ENCODE measurements around the gene AKR1B15. TPM values are rescaled to one million over a fixed set of nuclear protein-coding genes. Genes with fewer than 3 reads are reported as not detected.

Gene AKR1B15
- total and polyA plus RNA-seq, 9 of the 15 experiments (the other 6 are each of a cell fraction or from before 2014, with no cell fraction given) = not detected

GRCh38 chr7:134593530-134594392 is 44.9 kb downstream of the AKR1B15 start (continued):
- TF ChIP-seq FOXP4 (CRISPR knock-in tag; IDR thresholded peaks at IDR 0.05; ENCODE audit: borderline replicate concordance) (no peak), ZFP91 (CRISPR knock-in tag; IDR thresholded peaks at IDR 0.05) (no peak), HDAC6 (IDR thresholded peaks at IDR 0.05; ENCODE audit: low read depth, low read length) (no peak), MLX (CRISPR knock-in tag; conservative IDR thresholded peaks at IDR 0.05) (no peak), ZFP1 (CRISPR knock-in tag; IDR thresholded peaks at IDR 0.05) (no peak), TFAP4 (CRISPR knock-in tag; IDR thresholded peaks at IDR 0.05; ENCODE audit: borderline replicate concordance) (no peak), L3MBTL2 (IDR thresholded peaks at IDR 0.05) (no peak), STAG1 (CRISPR knock-in tag; IDR thresholded peaks at IDR 0.05; ENCODE audit: borderline replicate concordance) (no peak), ZBTB33 (CRISPR knock-in tag; IDR thresholded peaks at IDR 0.05) (no peak), POLR2AphosphoS5 (IDR thresholded peaks at IDR 0.05; ENCODE audit: control insufficient read depth, insufficient read depth, low read depth, low read length) (peak; percentile 34; the same call in 1 of the 2 replicates), FOXJ2 (tag; IDR thresholded peaks at IDR 0.05) (peak; percentile 88), CBX2 (IDR thresholded peaks at IDR 0.05; ENCODE audit: insufficient read depth, low read length, poor library complexity, severe bottlenecking) (no peak), NRF1 (conservative IDR thresholded peaks at IDR 0.05 in 1 of 2, IDR thresholded peaks at IDR 0.05 in 1 of 2) (no peak), ZFP30 (CRISPR knock-in tag; IDR thresholded peaks at IDR 0.05; ENCODE audit: borderline replicate concordance) (no peak), EHMT2 (IDR thresholded peaks at IDR 0.05) (no peak), ZNF197 (CRISPR knock-in tag; IDR thresholded peaks at IDR 0.05; ENCODE audit: low read depth) (no peak), SIRT6 (IDR thresholded peaks at IDR 0.05; ENCODE audit: low read depth, low read length) (no peak)

All from K562 (cell line).